GM21529 (cell line): ENCODE results near the gene CKAP2L.

Experiments
- ATAC-seq: cut with Tn5 transposase; IDR thresholded peaks from one replicate; pipeline ENCODE4 v1.9.1; 2021; ENCODE audit not compliant: unreplicated experiment

CKAP2L gene

DNA sequence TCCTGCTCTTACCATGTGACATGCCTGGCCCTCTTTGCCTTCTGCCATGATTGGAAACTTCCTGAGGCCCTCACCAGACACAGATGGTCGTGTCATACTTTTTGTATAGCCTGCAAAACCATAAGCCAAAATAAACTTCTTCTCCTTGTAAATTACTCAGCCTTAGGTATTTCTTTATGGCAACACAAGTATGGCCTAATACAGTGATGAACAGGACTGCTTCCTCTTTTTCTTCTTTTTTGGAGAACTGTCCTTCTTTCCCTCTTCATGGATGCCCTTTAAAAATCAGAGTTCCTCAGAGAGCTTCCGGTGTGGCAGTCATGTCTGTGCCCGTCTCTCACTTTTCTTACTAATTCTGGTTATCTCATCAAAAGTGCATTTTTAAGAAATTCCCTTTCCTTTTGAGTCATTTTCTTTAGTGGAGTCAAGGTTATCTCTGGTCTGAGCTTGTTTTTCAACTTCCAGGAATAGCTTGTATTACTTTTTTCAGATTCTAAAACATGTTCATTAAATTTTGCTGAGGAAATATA lies 29.1 kb upstream of the CKAP2L start:
- peak; percentile 56 for ATAC-seq

DNA sequence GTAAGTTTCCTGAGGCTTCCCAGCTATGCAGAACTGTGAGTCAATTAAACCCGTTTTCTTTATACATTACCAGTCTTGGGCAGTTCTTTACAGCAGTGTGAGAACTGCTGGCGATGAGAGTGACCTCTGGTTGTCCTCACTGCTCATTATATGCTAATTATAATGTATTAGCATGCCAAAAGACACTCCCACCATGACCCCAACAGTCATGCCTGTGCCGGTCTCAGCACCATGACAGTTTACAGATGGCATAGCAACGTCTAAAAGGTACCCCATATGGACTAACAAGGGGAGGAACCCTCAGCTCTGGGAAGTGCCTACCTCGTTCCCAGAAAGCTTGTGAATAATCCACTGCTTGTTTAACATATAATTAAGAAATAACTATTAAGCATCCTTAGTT lies 28.0 kb upstream of the CKAP2L start:
- ATAC-seq, result no peak

DNA sequence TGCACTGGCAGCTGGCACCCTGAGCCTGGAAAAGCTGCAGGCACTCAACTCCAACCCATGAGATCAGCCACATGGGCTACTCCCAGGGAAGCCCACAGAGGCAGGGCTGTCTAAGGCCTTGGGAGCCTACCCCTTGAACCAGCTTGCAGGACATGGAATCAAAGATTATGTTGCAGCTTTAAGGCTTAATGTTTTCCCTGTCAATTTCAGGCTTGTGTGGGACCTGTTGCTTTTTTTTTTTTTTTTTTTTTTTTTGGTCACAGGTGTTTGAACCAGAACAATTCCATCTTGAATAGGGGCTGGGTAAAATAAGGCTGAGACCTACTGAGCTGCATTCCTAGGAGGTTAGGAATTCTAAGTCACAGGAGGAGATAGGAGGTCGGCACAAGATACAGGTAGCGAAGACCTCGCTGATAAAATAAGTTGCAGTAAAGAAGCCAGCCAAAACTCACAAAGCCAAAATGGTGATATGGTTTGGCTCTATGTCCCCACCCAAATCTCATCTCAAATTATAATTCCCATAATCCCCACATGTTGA lies 27.4 kb upstream of the CKAP2L start:
- no peak for ATAC-seq

DNA sequence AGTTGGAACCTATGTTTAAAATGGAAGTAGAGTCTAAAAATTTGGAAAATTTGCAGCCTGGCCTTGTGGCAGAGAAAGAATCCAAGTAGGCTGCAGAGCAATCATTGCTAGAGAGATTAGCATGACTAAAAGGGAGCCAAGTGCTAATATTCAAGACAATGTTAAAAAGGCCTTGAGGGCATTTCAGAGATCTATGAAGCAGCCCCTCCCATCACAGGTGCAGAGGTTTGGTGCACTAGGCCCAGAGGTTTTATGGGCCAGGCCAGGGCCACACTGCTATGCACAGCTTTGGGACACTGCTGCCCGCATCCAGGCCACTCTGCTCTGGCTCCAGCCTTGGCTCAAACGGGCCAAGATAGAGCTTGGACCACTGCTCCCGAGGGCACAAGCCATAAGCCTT lies 26.6 kb upstream of the CKAP2L start:
- no peak for ATAC-seq

DNA sequence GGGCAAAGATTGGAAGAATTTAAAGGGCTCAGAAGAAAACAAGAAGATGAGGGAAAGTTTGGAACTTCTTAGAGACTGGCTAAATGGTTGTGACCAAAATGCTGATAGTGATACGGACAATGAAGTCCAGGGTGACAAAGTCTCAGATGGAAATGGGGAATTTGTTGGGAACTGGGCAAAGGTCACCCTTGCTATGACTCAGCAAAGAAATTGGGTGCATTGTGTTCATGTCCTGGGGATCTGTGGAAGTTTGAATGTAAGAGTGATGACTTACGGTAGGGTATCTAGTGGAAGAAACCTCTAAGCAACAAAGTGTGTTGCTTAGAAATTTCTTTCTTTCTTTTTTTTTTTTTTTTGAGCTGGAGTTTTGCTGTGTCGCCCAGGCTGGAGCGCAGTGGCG lies 25.9 kb upstream of the CKAP2L start:
- no peak for ATAC-seq

DNA sequence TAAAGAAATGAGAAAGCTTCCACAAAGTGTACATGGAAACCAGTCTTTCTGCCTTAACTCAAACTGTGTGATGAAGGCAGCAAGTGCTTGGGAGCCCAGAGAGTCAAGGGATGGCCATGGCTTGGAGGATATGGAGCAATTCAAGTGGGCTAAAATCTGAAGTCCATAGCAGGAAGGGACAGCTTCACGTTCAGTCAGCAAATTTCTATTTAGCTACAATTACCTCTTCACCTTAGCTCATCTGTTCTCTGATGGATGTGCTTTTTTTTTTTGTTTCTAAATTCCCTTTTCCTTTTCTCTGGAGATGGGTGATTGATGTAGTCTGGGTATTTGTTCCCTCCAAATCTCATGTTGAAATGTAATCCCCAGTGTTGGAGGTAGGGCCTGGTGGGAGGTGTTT lies 24.8 kb upstream of the CKAP2L start:
- ATAC-seq, result no peak

DNA sequence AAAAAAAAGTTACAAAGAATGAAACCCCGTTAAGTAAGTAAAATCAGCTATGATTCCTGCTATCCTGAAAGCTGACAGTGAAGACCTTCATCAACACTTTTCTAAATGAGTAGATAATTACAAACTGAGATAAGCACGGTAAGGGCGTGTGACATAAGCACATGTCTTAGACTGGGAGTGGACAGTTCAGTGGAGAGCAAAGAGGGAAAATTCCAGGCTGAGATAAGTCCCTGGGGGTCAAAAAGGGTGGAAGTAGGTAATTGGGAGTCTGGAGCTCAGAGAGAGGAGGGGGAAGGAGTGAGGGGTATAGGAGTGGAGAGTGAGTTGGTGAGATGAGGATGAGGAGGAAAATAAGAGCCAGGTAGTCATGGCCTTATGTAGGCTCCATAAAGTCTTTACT lies 24.2 kb upstream of the CKAP2L start:
- no peak for ATAC-seq

DNA sequence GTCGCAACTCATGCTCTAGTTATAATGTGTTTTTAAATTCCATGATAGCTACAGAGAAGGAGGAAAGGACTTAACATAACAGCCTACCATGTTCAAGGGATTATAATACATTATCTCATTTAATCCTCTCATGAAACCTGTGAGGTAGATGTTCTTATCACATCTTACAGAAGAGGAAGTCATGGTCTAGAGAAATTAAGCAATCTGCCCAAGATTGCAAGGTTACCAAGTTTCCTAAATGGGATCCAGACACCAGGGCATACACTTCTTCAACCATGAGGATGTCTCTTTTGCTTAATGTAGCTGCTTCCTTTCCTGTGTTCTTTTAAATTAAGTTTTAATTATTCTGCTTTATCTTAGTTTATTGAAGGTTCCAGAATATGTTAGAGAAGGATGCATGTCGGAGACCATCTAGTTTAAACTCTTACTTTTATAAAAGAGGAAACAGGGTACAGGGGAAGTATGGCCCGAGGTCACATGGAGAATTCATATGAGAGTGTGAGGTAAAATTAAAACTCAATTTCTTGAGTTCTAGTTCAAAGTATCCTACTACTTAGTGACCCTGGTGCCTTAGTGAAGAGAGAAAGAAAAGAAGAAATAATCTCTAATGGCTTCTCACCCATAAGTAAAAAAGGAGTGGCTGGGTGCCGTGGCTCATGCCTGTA lies 23.5 kb upstream of the CKAP2L start:
- no peak for ATAC-seq

DNA sequence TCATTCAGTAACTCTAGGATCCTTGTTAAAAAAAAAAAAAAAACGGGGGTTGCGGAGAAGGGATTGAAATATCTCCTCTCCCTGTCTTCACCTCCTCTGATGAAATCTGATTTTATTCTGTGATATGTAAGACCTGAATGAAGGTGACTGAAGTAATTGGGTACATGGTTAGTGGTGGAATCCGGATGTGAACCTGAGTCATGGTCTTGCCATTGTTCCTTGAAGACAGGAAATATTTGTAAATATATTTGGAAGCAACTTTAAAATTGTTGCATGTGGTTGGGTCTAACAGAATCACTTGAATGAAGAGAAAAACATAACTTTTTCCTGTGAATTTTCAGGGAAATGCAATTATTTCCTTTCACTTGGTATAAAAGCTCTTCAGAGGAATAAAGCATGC lies 22.9 kb upstream of the CKAP2L start:
- ATAC-seq, result no peak

DNA sequence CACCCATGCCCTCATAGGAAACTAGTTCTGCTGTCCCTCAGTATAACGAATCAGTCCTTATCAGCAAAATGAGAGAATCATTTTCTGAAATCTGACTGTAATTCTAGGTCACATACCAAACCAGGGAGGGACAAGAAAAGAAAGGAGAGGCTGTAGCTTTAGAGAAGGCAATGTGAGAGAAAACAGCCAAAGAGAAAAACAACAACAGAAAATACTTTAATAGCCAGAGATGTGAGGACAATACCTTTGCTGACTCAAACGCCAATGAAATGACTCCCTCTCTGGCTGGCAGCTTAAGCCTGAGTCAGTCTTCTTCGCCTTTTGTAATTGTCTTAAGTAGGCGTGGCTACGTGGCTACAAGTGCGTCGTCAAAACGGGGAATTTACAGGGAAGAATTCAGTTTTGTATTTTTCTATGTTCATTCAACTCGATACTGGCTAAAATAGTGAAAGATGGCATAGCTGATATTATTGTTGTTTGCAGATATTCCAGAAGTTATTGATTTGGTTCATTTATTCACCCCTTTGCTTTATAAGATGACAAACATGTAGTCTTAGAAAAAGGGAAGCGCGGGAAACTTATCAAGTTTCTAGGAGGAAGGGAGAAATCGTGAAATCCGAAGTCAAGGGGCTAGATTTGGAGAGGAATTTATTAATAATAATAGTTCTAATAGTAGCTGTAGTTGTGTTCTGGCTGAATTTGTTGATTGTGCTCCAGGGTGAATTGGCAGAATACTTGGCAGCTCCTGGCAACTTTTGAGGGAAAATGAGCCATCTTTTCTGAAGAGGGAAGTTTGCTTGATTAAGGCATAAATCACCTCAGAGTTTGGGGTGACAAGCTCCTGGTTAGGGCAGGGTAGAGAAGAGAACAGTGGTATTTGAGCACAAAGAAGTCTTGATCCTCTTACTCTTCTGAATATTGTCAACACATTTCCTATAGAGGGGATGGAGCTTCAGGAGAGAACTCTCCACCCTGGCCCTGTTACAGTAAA lies 20.1 kb upstream of the CKAP2L start, which contains the start of gene IL1A:
Gene IL1A (minus strand): TSS at position 295 of the 991 bp plus-strand sequence. CDS start 723 bp downstream, outside the sequence.
- no peak for ATAC-seq

DNA sequence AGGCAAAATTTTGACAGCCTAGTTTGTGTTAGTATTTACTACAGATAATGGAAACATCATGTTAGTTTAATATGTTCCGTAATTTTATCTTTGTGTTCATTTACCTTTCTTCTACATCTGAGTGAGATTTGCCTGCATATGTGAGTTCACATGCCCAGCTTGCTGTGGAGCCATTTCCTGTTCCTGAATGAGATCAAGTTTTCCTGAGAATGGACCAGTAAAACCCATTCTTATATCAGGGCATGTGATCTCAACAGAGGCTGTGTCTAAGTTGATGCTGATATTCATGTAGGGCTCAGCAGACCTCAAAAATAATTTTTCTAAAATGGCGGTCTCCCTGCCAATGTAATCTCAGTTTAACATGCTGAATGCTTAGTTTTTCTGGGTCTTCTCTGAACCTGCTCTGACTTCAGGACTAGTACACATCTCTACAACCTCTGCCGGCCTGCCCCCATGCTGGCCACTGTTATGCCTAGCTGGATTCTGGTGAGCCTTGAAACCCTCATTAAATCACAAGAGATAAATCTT lies 18.8 kb upstream of the CKAP2L start:
- no peak for ATAC-seq

DNA sequence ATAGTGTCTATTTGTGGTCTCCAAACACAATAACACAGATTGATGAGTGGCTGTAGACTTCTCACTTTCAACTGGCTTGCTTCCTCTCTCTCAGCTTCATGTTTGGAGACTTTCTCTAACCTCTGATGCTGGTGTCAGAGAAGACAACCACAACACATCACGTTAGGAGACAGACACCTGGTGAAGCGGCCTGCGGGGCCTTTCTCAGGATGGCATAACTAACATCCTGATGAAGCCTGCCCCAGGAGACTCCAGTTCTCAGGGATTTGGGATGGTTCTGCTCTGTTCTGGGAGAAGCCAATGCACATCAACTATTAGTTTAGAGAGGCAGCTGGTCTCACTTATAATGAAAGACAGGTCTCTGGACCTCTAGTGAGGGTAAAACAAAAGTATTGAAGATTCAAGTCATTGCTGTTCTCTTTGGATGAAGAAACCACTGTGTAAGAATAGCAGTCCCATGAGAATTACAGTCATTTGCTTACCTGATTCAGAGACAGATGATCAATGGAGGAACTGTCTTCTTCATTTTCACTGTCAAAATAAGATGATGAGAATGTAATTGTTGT lies 17.9 kb upstream of the CKAP2L start:
- ATAC-seq, result peak; percentile 83

DNA sequence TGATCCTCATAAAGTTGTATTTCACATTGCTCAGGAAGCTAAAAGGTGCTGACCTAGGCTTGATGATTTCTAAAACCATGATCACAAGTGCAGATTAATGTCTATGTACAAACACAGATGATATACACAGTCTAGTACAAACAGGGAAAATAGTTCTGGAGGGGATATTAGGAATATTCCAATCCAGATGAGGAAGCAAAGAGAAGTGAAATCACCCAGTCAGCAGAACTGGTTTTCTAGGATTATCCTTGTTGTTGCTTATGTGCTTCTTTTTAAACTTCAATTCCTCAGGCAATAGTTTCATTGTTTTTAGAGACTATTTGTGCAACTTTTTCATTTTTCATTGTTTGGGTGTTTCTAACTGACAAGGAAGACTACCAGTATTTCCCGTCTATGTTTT lies 15.2 kb upstream of the CKAP2L start:
- ATAC-seq, result no peak

DNA sequence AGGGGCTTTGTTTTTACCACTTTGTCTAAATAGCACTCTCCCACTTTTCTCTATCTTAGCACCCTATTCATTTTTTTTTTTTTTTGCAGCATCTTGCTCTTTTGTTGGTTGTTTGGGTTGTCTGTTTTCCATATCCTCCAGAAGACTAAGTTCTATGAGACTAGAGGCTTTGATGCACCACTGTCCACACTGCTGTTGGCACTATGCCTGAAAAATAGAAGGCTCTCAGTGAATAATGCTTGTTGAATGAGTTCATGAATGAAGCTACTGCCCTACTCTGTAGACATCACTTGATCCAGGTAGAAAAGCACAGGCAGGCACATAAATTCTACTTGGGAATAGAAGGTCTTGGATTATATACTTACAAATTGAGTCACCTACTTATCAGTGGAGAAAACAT lies 12.6 kb upstream of the CKAP2L start:
- ATAC-seq, result no peak

DNA sequence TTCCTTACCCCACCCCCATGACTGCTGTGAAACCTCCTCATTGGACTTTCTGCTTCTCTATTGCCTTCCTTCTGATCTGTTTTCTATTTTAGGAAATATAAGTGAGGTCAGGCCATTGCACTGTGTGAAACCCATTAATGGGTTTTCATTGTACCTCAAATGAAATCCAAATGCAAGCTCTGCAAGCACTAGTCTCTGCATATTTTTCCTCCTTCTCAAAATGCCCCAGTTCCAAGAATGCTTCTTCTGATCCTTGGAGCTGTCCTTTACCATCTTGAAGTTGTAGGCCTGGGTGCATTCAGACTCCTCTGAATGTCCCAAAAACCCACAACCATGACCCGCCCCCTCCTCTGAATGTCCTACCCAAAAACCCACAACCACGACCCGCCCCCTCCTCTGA lies 11.7 kb upstream of the CKAP2L start:
- ATAC-seq, result no peak

DNA sequence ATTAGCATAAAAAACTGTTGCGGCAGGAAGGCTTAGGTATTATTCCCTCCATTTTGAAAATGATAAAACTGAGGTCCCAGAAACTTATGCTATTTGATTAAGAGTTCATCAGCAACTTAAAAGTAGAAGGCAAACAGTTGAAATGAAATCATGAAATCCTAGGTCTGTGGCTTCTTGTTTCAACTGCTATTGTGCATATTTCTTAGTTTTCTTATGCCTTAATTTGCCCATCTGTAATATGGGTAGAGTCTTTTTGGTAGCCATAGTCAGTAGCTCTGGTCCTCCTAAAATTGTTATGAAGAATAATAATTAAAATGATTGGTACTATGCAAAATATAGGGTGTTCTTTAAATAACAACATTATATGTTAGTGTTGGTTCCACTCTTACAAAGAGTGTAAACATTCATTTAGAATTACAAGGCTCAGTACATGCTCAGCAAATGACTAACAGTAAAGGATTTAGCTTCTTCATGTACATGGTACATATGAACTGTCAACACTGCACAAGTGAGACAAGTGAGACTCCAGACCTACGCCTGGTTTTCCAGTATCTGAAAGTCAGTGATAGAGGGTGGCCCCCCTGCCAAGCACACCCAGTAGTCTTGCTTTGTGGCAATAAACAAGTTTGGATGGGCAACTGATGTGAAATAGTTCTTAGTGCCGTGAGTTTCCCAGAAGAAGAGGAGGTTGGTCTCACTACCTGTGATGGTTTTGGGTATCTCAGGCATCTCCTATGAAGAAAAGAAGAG lies 10.3 kb upstream of the CKAP2L start:
- ATAC-seq, result no peak

DNA sequence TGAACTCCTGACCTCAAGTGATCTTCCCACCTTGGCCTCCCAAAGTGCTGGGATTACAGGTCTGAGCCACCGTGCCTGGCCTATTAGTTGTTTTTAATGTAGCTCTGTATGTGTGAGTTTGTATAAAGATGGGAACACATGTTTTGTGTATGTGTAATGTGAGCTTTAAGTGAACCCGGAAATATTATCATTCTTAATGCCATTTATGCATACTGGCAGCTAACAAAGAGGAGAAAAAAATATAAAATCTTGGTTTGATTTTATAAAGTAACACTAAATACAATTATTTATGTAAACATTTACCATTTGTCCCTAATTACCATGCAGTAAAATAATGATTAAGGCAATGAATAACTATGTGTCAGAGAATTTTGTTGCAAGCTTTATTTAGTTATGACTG lies 9.1 kb upstream of the CKAP2L start:
- no peak for ATAC-seq

DNA sequence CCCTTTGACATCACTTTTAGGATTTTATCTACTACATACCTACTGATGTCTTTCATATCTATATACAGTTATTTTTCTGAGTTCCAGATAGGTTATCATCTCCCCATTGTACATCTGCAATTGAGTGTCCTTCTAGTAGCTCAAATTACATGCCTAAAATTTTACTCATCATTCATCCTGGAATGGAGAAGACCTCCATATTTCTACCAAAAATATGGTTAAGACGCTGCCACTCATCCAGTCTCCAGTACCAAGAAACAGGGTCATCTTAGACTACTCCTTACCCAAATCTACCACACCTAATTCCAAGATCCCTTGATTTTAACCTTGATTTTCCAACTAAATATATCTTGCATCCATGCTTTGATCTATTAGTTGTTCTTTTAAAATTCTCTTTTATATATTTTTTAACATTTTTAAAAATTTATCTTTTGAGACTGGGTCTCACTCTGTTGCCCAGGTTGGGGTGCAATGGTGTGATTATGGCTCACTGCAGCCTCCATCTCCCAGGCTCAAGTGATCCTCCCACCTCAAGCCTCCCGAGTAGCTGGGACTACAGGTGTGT lies 8.6 kb upstream of the CKAP2L start:
- ATAC-seq, result no peak

DNA sequence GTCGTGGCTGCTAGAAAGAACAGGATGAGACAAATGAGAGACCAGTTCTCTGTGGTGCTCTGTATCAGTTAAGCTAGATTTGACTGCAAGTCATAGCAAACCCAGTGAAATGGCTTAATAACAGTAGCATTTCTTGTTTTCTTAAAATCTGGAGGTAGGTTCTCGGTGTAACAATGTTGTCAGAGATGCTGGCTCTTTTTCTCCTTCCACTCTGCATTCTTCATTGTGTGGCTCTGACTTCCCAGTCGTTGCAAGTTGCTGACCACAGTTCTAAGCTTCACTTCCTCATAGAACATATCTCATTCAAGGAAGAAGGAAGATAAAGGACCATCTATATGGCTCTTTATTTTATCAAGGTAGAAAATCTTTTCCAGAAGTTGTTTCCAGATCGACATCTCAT lies 7.9 kb upstream of the CKAP2L start:
- peak; percentile 79 for ATAC-seq

DNA sequence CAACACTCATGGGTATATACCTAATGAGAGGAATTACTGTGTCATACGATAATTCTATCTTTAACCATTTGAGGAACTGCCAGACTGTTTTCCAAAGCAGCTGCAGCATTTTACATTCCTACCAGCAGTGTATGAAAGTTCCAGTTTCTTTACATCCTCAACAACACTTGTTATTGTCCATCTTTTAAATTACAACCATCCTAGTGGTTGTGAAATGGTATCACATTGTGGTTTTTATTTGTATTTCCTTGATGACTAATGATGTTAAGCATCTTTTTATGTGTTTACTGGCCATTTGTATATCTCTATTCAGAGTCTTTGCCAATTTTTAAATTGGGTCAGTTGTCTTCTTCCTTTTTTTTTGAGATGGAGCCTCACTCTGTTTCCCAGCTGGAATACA lies 4.0 kb upstream of the CKAP2L start:
- ATAC-seq, result no peak
